ELF-1 (cell line): ENCODE results near the gene CEMIP2.
"Not testable (repeated sequence)": the region's sequence is repeated elsewhere in the genome, so short reads cannot be mapped to it uniquely, and the experiment has no call there.

ENCODE experiments used
- DNase-seq: peaks from one replicate; pipeline ENCODE4 v3.0.0-alpha.2; 2016; ENCODE audit warnings: low read depth, low spot score

CEMIP2 gene

DNA sequence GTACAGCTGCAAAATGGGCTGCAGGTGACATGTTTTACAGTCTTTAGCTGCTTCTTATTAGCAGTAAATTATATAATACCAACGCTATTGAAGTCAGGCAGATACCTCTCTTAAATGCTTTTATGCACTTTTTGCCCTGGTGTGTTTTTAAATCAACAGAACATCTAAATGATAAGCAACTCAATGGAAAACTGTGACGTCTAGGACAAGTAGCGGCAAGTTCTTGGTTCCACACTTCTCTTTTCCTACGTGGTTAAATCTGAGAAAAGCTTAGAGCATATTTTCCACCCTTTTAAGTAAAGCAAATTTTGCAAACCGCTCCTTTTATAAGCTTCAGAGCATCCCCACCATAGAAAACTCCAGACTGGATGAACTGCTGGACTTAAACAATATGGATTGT is 58.1 kb downstream of the CEMIP2 start:
- DNase-seq: no peak

DNA sequence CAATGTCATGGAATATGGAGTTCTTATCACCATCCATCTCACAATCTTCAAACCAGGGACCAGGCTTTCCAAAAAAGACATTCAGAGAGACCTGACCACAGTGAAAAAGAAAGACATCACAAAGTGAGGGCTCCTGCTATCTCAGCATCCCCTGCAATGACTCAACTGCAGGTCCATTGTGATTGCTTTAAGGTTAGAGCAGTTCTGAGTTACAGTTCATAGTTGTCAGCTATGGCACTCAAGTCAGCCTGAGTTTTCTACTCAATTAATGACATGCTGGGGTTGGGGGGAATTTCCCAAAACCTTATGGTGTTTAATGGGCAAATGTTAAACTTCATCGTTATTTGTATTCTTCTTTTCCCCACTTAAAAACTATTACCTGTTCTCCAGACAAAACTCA is 58.9 kb downstream of the CEMIP2 start:
- DNase-seq: no peak

DNA sequence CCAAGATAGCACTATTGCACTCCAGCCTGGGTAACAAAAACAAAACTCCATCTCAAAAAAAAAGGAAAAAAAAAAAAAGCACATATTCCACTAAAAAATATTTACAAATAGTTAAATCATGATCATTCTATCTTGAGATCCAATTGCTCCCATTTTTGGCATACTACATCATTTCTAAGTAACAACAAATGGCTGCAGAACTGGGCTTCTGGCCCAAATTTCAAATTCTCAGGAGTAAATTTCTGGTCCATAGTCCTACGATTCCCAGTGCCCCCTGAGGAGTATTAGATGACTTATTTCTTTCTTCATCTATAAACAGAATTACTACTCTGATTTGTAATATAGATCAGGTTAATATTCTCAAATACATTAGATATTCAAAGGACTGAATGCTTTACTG is 62.1 kb downstream of the CEMIP2 start:
- DNase-seq: no peak

DNA sequence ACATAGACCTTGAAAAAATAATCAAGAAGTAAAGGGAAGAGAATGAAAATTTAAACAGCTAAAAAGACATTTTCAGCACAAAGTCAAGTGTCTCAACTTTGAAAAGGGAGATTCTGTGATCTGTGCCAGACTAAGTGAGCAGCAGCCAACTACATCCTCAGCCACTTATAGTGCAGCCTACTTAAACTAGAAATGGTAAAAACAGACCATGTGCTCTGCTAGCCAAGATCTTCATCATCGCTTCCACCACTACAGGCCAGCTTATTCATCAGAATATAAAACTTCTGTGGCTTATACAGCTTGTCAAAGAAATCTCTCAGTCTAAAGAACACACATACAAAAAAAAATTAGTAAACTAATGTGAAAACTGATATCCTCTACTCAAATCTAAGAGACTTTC is 63.5 kb downstream of the CEMIP2 start:
- no peak for DNase-seq

DNA sequence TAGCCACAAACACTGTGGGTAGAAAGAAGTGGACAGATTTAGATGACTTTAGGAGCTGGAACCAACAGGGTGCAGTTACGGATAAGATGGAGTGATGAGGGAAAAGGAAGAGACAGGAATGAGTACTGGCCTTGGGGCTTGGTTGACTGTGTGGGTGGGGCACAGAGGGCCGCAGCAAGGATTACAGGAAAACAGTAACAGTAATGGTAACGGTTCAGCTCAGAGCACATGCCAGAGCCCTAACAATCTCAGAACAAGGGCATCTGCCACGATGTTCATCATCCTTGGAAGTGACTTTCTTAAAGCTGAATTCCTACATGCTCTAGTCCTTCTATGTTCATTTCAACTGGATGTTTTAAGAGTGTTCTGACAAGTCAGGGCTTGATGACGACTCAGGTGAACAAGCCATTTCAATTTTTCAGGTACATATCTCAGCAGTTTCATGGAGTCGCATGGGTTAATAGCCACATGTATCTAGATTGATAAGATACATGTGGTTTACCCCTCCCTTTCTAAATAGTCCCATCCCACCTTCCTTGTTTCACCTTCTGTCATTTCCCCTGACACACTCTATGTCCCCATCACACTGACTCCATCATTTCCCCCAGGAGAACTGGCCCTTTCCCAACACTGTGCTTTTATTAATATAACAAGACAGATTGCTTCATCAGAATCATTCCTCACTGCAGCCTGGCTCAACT is 65.0 kb downstream of the CEMIP2 start:
- no peak for DNase-seq

DNA sequence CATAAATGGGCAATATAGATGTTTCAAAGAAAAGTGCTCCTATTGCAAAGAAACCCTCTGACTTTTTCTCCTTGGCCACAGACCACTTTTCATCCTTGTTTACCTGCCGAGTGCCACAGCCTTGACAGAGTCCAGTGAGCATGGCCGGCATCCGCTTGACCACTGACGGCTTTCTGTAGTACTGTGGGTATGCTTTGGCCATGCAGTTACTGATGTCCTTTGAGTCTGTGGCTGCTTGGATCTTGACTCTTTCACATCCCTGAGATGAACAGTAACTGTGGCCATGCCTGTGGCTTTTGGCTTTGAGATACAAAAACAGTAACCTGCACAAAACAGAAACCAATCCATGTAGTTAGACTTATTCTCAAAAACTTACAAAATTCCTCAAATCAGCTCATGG is 70.4 kb downstream of the CEMIP2 start:
- no peak for DNase-seq

DNA sequence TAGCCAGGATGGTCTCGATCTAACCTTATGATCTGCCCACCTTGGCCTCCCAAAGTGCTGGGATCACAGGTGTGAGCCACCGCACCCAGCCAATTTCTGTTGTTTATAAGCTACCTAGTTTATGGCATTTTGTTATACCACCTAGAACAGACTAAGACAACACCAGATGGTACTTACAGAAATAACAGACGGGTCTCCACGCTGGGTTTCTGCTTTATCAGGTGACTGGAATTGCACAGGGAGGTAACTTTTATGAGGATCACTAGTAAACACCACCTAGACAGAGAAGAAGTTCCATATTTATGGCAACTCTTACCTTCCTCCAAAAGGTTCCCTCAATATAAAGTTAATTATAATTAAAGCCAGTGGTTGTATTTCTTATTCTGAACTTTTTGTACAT is 74.0 kb downstream of the CEMIP2 start:
- DNase-seq: no peak

DNA sequence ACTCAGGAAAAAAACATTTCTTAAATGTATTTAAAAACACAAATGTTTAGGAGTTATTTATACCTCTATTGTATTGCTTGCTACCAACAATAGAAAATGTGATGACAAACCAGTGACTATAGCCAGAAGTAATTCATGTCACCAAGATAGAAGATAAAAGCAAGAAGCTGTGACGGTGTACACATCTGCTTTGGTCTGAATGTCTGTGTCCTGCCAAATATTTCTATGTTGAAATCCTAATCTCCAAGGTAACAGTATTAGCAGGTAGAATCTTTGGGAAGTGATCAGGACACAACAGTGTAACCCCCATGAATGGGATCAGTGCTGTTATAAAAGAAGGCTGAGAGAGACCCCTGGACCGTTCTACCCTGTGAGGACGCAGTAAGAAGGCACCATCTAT is 74.7 kb downstream of the CEMIP2 start:
- no peak for DNase-seq

DNA sequence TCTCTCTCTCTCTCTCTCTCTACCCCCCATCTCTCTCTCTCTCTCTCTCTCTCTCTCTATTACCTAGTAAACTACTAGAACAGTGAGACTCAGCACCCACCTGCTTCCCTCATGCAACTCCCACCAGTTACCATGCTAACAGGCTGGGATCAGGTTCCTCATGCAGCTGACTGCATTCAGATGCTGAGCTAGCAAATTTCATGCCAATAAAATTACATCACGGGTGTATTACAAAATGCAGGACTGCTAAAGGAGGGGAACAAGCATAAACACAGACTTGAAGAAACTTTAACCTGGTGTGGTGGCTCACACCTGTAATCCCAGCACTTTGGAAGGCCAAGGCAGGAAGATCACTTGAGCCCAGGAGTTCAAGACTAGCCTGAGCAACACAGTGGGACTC is 76.0 kb downstream of the CEMIP2 start:
- DNase-seq: no peak

DNA sequence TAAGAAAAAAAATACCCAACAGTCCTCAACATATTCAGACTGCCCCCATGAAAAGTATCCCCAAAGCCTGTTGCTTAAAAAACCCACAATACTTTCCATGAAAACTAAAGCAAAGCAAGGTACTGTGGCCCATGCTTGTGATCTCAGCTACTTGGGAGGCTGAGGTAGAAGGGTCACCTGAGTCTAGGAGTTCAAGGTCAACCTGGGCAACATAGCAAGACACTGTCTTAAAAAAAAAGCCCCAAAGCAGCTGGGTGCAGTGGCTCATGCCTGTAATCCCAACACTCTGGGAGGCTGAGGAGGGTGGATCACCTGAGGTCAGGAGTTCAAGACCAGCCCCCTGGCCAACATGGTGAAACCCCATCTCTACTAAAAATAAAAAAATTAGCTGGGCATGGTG is 76.7 kb downstream of the CEMIP2 start:
- DNase-seq: not testable (repeated sequence)

DNA sequence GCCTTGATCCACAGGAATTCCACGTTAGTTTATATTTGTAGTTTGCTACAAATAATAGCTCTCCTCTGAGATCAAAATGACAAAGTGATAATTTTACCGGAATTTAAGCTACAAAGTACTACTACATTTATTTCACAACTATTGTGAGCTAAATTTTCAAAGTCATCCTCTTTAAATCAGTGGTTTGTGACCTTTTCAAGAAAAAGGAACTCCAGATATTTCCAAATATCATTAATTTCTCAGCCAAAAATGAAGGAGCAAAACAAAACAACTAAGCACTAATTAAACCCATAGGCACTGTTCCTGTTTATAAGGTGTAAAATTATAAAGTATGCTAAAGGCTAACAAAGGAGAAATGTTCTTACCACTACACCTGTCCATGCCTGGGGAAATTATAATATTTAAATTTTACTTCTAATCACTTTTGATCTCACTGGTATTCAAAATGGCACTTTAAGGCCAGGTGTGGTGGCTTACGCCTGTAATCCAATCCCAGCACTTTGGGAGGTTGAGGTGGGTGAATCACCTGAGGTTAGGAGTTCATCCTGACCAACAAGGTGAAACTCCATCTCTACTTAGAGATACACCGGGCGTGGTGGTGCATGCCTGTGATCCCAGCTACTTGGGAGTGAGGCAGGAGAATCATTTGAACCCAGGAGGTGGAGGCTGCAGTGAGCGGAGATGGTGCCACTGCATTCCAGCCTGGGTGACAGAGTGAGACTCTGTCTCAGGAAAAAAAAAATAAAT is 77.5 kb downstream of the CEMIP2 start:
- no peak for DNase-seq

DNA sequence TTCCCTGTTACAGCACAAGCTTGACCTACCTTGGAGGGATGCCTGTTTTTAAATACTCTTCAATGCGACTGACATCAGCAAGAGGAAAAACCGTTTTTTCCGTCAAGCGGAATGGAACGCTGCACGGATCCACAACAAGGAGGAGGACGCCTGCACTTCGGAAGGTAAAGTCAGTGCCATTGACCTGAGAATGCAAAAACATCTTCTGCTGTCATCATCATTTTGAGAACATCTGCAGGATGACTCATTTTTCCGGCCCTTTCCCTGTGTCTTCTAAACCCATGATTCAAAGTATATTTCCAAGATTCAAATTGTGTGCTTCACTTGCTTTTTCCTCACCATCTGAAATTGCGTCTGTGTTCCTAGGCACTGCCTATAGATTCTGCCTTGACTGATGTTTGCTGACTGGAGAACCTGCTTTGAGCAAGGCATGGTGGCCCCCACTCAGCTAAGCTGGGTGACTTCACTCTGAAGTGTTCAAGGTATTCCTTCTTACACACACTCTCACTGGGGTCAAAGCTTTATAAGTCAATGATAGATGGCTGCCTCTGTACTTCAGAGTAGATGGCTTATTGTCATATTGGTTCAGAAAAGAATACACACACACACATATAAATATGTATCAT is 78.1 kb downstream of the CEMIP2 start:
- no peak for DNase-seq

DNA sequence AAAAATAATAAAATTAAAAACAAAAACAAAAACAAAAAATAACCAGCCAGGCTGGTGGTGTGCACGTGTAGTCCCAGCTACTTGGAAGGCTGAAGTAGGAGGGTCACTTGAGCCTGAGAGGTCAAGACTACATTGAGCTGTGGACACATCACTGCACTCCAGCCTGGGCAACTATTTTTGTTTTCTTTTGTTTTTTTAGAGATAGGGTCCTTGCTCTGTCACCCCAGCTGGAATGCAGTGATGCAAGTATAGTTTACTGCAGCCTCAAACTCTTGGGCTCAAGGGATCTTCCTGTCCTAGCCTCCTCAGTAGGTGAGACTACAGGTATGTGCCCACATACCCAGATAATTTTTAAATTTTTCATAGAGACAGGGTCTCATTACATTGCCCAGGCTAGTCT is 80.6 kb downstream of the CEMIP2 start:
- no peak for DNase-seq

DNA sequence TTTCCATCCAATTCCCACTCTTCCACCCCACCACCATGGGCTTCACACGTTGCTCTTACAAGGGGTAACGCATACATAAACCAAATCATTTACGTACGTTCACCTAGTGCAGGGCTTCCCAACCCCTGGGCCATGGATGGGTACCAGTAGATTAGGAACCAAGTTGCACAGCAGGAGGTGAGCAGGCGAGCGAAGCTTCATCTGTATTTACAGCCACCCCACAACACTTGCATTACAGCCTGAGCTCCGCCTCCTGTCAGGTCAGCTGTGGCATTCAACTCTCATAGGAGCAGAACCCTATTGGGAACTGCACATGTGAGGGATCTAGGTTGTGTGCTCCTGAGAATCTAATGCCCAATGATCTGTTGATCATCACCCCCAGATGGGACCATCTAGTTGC is 82.3 kb downstream of the CEMIP2 start:
- DNase-seq: peak; percentile 9

DNA sequence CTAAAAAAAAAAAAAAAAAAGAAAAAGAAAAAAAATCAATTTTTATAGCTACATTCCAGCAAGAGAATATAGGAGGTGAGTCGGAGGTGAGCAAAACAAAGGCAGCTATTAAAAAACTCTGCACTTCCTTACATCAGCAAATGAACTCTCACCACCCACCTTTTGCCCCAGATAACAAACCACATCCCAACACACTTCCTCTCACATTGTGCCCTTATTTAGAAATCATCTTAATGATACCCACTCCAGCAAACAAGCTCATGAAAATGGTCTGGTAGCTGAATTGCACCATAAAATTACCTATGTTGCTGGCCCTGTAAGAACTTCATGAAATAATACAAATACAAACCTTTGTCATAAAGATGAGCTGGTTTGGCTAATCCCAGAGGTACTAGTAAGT is 82.9 kb downstream of the CEMIP2 start:
- DNase-seq: no peak

DNA sequence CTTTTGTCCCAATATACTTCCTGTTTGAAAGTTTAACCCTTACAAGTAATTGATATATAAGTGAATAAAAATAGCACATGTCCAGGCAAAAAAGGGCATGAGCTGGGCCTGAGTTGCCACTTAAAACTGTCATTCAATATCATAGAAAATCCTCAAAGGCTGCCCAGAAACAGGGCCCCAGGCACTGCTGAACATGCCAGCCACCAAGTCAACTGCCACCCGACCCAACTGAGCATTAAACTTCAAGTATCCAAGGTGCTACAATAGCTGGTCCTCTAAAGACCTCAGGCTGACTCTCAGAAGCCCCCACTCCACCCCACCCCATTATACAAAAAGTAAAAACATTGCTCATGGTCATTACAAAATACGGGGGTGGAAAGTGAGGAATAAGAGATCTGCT is 83.7 kb downstream of the CEMIP2 start:
- DNase-seq: no peak

DNA sequence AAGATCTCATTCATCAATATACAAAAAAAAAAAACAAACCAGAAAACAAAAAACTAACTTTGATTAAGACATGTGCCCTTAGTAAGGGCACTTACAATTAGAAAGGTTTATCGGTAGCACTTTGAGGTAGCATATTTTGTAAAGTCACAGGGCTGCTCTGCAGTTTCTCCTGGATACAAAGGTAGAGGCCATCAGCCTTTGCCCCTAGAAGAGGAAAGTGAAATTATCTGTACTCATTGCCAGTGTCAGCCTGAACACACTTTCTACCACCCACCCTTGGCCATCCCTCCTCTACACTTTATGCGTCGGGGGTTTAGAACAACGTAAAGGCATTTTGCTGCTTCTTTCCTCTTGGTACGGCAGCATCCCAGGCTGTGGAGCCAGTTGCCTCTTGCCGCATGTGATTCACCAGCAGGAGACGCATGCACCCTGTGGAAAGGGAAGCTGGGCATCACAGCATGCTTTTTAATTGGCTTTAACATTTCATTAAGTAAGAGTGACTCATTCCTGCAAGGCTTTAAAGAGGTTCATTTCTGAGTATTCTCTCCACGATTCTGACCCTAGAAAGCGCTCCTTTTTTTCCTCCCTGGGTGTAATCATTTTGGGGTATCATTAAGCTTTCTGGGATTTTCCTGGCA is 84.6 kb downstream of the CEMIP2 start:
- peak; percentile 17 for DNase-seq

DNA sequence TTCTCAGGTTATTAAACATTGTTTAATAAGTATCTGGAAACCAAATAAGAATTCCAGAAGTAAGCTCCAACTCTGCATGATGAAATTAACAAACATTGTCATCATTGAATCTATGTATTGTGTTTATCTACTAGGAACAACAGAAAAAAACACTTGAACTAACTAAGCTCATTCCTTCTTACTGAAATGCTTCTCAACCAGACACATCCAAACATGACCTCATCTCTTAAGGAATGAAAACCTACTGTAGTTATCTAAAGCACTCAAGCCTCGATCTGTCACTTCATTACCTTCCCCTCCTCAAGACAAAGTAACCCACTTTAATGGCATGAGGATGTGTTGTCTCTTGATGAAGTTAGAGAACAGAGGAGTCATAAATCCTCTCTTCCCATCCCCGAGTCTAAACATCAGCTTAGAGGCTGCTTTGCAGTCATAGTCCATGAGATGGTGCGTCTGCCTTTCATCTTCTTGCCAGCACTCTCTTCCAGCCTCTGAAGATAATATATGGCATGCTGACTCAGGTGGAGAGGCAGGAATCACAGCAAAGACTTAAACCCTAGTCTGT is 86.5 kb downstream of the CEMIP2 start:
- peak; percentile 68 for DNase-seq

DNA sequence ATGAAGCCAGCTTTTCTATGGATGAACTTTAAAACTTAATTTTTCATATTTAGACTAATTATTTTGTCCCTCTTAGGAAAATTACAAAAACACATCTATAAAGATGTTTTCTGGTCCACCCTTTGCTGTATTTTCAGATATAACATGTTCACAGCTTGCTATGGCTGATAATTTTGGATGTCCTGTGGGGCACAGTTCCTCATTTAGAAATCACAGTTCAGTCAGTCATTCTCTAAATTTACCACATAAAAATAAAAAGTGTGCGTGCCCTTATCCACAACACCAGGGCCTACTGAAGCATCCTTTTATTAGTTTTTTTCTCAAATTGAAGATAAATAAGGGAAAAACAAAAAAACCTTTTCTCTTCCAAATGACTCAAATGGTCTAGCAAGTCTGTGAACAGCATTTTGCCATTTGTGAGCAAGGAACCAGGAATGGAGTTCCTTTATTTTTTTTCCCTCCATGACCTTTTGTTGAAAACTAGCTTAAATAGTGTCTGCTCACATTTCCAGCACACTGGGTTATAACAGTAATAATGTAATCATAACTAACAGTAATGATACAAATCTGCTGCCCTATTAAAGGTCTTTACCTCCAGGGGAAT is 87.1 kb downstream of the CEMIP2 start:
- no peak for DNase-seq

DNA sequence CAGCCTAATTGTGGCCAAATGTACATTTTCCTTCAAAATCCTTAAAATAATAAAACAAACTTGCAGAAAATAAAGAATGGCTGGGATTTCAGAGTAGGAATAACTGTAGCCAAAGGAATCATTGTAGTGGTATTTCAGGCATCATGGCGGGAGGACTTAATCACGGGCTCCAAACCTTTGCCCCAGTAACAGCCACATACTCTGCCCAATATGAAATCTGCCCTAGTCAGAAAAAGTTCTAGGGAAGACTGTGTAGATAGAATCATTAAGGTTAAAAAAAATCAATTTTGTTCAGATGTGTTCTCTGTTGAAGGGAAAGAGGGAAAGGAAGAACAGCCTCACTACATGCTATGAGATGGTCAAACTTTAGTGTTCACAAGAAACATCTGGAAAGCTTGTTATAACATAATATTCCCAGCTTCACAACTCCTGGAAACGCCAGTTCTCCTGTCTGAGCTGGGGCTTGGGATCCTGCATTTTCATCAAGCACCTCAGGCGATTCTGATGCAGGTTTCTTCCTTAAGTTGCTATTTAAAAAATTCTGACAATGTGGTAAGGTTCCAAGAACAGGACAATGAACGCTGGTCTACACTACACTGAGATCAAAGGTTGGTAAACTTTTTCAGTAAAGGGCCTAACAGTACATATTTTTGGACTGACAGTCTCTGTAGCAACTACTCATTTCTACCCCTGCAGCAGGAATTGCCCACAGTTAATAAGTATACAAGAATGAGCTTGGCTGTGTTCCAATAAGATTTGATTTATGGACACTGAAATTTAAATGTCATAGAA is 87.9 kb downstream of the CEMIP2 start:
- peak; percentile 40 for DNase-seq

DNA sequence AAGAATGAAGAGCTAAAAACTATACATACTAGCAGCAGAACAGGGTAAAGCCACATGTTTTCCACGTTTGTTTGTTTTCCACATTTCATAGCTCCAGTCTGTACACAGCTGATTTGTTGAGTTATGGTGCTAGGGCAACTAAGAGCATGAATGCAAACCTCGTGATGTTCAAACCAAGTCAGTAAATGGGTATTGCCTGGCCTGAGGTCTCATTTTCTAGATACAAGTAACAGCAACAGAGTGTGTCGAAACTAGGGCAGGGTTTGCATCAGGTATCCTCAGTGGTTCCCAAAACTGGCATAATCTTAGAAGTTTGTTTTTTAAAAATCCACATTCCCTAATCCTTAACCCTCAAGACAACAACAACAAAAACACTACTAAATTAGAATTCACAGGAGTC is 89.3 kb downstream of the CEMIP2 start:
- DNase-seq: no peak
